B cell (primary cell): ENCODE measurements around the gene ZNF525.

Source experiments
- EZH2 ChIP-seq: IDR thresholded peaks from 2 replicates; pipeline ENCODE4 v1.6.1; 2012; ENCODE audit warnings: borderline replicate concordance, low read depth, mild to moderate bottlenecking, moderate library complexity, low read length; ENCODE audit not compliant: insufficient read depth, poor library complexity, severe bottlenecking
- TF ChIP-seq, protein P1 (sequence below): fragments of 200-600 bp; IDR thresholded peaks from one replicate; pipeline ENCODE4 v1.8.0; 2022; ENCODE audit warnings: antibody characterized with exemption, mild to moderate bottlenecking

DNA sequence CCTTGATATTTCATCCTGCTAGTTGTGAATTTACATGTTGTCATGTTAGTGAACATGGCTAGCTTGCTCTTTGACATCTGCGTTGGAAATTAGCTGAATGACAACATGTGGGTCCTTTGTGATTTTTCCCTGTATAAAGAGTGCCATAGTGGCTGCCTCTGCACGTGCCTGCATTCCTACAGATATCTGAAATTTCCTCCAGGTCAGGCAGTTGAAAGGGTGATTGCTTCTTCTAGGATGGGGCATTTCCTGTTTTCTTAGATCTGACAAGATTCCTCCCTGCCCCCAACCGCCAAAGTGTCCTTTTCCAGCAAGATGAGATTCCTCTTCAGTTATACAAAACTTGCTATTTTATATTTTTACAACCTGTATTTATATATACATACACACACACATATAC lies 8.8 kb downstream of the ZNF525 start:
- TF ChIP-seq, protein P1, sequence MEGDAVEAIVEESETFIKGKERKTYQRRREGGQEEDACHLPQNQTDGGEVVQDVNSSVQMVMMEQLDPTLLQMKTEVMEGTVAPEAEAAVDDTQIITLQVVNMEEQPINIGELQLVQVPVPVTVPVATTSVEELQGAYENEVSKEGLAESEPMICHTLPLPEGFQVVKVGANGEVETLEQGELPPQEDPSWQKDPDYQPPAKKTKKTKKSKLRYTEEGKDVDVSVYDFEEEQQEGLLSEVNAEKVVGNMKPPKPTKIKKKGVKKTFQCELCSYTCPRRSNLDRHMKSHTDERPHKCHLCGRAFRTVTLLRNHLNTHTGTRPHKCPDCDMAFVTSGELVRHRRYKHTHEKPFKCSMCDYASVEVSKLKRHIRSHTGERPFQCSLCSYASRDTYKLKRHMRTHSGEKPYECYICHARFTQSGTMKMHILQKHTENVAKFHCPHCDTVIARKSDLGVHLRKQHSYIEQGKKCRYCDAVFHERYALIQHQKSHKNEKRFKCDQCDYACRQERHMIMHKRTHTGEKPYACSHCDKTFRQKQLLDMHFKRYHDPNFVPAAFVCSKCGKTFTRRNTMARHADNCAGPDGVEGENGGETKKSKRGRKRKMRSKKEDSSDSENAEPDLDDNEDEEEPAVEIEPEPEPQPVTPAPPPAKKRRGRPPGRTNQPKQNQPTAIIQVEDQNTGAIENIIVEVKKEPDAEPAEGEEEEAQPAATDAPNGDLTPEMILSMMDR: no peak
- TF ChIP-seq EZH2: no peak
